T-helper 1 cell (primary cell): ENCODE results near the gene CCDC116.
"Not testable (repeated sequence)": the region's sequence is repeated elsewhere in the genome, so short reads cannot be mapped to it uniquely, and the experiment has no call there.

Experiments used
- DNase-seq, 5 donors: peaks; one replicate each; pipeline ENCODE4 v3.0.0-alpha.2; 2012 to 2020

The CCDC116 gene

DNA sequence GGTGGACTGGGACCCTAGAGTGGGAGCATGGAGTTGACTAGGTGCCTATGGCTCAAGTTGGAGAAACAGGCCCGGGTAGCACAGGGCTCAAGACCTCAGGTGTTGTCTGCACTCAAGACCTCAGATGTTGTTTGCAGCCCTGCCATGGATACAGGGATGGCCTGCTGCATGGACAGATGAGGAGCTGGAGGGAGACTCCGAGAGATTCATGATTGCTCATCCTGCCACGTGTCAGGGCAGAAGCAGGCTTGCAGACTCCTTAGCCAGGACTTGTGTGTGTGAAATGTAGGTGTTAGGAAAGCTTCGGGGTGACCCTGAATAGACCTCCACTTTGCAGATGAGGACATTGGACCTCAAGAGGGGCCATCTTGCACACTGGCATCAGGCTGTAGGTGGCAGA is 921 bp downstream of the CCDC116 start:
- no peak for DNase-seq

DNA sequence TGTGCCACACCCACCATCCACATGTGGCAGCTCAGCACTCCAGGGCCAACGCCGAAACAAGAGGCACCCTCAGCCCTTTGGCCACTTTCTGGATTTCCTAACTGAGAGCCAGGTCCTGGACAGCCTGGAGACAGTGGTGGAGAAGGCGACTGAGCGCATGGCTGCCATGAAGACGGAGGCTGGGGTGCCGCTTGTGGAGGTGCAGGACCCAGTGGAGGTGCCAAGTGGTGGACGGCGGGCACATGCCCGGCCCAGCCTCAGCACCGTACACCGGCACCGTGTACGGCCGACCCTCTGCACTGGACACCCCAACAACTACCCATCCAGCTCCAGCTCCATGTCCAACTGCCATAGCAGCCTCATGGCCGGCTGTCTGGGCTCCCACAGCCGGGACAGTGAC is 1.5 kb downstream of the CCDC116 start:
- no peak for DNase-seq

DNA sequence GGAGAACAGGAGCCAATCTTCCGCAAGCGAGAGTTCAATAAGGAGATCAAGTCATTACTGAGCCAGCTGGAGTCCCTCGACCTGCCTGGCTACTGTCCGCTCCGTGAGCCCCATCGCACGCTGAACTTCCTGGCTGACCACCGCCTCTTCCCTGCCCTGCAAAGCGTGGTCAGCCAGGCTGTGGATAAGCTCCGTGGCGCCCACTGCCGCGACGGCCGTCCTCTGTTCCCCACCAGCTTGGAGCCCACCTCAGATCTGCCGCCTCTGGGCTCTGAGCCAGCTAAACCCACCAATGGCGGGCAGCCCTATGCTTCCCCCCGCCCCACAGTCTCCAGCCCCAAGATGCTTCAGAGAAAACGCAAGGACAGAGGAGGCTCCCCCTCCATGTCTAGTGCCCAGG is 2.3 kb downstream of the CCDC116 start:
- no peak for DNase-seq

DNA sequence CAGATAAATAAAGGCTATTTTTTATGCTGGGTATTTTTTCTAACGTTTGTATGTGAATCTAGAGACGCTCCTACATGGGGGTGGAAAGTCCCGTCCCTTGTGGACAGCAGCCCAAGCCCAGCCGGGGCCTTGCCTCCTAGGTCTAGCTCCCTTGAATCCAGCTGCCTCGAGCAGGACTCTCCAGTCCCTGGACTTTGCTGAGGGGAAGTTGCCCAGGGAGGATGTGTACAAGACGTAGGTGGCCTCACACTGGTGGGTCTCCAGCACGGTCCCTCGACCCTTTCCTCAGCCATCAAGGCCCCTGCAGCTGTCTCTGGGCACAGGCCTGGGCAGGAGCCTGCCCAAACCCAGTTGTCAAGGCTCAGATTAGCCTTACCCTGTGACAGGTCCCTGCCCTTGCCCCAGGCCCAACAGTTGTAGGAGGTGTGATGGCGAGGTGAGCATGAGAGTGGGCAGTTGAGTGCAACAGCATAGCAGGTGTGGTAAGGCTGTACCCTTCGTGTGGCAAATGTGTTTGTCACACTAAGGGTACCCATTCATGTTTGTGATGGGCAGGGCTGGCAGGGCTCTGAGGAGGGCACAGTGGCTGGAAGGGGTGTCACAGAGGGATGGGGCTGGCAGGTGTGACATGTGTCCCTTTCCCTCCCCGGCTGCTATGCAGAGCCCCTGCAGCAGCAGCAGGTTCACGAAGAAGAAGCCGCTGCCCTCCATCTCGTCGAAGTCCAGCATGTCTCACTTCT is 3.4 kb downstream of the CCDC116 start:
- DNase-seq: no peak

DNA sequence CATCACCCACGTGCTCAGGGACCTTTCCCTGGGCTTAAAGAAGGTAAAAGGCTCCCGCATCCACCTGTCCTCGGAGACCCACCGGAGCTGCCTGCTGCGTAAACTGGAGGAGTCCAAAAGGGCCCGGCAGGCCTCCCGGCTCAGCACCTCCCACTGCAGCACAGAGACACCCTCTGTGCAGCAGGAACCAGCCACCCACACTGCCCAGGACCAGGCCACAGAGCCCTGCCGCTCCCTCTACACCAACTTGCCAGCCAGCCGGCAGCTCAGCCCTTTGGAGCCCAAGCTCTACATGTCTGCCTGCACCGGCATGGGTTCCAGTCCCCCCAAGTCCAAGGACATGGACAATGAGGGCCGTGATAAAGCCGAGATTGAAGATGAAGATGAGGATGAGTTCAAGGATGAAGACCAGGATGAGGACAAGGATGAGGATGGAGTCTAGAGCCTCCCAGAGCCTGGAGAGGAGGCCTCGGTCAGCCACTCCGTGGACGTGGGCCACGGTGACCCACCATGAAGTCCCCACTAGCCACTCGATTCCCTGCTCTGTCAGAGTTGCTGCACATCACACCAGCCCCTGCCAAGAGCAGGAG is 4.2 kb downstream of the CCDC116 start:
- no peak for DNase-seq

DNA sequence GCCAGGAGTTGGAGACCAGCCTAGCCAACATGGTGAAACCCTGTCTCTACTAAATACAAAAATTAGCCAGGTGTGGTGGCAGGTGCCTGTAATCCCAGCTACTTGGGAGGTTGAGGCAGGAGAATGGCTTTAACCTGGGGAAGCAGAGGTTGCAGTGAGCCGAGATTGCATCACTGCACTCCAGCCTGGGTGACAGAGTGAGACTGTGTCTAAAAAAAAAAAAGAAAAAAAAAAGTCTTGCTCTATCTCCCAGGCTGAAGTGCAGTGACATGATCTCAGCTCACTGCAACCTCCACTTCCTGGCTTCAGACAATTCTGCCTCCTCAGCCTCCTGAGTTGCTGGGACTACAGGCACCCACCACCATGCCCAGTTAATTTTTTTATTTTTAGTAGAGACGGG is 4.9 kb downstream of the CCDC116 start:
- not testable (repeated sequence) for DNase-seq

DNA sequence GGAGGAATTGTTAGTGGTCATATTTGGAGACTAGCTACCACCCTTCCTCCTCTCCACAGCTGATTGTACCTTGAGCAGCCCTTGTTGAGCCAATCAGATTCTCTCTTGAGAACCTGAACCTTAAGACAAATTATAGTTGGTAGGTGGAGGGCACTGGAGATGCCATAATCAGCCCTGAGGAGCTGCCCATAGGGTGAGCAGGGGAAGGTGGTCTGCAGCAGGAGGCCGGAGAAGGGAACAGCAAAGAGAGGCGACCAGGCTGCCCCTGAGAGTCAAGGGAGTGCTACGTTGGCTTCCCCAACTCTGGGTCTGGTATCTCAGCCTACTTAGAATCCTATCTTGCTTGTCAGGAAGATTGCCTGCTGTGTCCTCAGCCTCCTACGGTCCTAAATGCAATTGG is 6.8 kb downstream of the CCDC116 start:
- no peak for DNase-seq

DNA sequence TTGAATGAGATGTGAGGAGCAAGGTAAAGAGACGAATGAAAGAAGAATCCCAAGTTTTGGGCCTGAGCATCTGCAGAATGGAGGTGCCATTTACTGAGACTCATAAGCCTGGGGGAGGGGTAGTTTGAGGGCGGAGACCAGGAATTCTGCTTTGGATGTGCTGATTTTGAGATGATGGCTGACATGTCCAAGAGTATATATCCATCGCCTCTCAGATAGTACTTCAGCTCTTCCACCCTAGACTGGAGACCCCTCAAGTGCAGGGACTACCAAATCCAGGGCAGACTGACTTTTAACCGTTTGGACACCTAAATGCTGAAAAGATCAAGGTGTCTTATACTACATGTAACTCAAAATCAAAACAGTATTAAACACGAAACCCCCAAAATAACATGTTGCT is 8.2 kb downstream of the CCDC116 start:
- DNase-seq: no peak

DNA sequence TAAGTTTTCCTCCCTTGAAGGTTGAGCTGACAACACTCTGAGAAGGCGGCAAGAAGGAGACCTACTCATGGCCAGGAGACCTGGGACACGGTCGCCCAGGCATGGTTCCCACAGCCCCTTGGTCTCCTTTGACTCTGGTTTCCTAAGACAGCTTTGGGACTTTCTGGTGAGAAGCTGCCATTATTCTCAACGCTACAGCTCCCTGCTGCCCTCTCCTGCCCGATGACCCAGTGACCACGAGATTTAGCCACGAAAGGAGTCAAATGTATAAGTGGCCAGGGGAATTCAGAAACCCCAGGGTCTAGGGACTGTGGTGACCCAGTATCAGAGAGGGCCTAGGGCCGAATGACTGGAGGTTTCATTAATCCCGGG is 8.8 kb downstream of the CCDC116 start:
- no peak for DNase-seq

DNA sequence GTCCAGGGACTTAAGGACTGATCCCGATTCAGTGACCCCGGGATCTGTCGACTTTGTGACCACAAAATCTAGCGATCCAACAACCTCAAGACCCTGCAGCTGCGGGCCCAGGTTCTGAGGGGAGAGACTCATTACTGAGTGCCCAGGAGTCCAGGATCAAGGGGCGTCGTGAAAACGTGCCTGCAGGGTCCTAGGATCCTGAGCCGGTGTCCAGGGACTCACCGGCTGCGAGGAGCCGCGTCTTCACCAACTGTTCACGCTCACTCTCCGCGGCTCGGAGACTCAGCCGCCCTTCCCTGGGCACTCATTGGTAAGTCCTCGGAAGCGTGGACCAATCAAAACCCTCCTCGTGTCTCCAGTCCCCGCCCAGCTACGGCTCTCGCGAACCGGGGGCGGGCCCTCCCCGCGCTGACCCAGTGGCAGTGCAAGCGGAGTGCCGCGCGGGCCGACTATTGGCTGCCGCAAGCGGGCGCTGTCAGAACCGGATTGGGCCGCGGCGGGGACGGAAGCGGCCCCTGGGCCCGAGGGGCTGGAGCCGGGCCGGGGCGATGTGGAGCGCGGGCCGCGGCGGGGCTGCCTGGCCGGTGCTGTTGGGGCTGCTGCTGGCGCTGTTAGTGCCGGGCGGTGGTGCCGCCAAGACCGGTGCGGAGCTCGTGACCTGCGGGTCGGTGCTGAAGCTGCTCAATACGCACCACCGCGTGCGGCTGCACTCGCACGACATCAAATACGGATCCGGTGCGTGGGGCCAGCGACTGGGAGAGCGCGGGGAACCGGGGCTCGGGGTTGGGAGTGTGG is 9.4 kb downstream of the CCDC116 start, which contains the start of gene SDF2L1:
Gene SDF2L1, plus strand, starts transcription at position 514 of the 795 bp plus-strand sequence. Its CDS starts 35 bp downstream, at position 549.
- peak; percentile 96 to 98 (median 97) for DNase-seq

DNA sequence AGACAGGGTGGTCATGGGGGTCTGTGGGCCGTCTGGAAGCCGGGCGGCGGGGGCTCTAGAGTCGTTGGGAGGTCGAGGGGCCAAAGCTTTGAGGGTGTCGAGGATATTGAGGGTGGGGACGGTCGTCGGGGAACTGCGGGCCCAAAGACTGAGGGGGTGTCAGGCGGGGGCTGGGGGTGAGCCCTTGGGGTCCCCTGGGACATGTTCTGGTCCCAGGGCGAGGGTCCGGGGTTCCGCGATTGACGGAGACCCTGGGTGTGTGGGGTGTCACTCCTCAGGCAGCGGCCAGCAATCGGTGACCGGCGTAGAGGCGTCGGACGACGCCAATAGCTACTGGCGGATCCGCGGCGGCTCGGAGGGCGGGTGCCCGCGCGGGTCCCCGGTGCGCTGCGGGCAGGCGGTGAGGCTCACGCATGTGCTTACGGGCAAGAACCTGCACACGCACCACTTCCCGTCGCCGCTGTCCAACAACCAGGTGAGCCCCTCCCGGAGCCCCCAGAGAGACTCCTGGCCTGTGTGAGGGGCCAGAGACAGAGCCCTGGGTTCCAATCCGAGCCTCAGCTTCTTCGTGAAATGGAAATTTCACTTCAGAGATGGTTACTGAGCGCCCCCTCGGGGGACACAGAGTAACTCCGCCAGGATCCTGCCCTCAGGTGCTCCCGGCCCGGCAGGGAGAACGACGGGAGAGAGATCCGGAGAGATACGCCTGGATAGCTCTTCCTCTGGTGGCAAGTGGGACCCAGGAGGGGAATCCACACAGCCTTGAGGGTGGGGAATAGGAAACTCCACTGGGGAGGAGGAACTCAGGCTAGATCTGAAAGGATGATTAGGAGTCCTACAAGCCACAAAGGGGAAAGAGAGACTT is 10.3 kb downstream of the CCDC116 start:
- peak in 4 of 5 donors; percentile 30 to 60 (median 48) for DNase-seq

DNA sequence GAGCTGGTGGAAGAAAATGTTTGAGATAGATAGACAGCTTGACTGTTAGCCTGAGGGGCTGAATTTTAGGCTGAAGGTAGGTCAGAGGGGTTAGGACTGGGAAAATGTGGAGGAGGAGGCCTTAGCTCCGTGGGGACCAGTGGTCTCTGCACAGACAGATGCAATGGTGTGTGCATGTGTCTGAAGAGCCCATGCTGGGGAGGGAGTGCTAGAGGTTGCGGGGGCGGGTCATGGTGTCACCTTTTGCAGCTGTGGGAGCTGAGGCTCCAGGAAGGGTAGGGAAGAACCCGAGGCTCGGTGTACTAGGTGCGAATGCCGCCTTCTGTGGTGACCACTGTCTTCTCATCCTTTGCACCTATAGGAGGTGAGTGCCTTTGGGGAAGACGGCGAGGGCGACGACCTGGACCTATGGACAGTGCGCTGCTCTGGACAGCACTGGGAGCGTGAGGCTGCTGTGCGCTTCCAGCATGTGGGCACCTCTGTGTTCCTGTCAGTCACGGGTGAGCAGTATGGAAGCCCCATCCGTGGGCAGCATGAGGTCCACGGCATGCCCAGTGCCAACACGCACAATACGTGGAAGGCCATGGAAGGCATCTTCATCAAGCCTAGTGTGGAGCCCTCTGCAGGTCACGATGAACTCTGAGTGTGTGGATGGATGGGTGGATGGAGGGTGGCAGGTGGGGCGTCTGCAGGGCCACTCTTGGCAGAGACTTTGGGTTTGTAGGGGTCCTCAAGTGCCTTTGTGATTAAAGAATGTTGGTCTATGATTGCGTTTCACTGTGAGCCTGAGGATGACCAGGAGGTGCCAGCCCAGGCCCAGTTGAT is 11.2 kb downstream of the CCDC116 start:
- no peak for DNase-seq

DNA sequence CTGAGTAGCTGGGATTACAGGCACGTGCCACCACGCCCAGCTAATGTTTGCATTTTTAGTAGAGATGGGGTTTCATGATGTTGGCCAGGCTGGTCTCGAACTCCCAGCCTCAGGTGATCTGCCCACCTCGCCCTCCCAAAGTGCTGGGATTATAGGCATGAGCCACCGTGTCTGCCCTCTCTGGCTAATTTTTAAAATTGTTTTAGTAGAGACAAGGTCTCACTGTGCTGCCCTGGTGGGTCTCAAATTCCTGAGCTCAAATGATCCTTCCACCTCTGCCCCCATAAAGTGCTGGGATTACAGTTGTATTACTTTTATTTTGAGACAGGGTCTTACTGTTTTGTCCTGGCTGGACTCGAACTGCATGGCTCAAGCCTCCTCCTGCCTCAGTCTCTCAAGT is 13.0 kb downstream of the CCDC116 start:
- DNase-seq: not testable (repeated sequence)

DNA sequence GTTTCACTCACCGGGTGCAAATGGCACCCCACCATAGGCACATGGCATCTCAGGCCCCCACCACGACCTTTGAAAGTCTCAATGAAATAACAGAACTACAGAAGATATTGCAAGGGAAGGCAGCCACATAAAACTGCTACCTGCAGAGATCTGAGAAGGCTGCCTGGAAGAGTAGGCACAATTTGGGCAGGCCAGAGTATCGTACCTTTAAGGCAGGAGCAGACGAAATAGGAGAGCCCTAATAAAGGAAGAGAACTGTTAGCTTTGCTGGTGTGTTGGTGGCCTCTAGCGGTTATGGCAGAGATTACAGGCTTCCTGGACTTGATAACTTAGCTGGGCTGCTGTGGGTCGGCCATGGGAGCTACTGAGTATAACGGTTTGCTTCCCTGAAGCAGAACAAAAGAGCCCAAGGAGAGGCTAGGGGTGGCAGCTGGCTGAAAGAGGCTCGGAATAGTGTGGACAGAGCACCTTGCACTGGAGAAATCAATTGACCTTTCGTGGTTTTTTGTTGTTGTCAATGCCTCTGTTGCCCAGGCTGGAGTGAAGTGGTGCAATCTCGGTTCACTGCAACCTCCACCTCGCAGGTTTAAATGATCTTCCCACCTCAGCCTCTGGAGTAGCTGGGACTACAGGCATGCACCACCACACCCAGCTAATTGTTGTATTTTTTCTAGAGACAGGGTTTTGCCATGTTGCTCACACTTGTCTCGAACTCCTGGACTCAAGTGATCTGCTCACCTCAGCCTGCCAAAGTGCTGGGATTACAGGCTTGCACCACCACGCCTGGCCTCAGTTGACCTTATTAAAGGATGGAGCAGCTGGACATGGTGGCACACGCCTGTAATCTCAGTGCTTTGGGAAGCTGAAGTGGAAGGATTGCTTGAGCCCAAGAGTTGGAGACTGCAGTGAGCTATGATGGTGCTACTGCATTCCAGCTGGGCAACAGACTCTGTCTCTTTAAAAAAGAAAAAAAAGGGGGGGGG is 14.3 kb downstream of the CCDC116 start:
- DNase-seq: peak; percentile 48 to 77 (median 69)

DNA sequence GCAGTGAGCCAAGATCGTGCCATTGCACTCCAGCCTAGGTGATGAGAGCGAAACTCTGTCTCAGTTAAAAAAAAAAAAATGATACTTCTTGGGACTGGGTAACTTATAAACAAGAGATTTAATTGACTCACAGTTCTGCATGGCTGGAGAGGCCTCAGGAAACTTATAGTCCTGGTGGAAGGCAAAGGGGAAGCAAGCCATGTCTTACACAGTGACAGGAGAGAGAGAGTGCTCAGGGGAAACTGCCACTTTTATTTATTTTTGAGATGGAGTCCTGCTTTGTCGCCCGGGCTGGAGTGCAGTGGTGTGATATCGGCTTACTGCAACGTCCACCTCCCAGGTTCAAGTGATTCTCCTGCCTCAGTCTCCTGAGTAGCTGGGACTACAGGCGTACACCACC is 17.7 kb downstream of the CCDC116 start:
- DNase-seq: no peak

DNA sequence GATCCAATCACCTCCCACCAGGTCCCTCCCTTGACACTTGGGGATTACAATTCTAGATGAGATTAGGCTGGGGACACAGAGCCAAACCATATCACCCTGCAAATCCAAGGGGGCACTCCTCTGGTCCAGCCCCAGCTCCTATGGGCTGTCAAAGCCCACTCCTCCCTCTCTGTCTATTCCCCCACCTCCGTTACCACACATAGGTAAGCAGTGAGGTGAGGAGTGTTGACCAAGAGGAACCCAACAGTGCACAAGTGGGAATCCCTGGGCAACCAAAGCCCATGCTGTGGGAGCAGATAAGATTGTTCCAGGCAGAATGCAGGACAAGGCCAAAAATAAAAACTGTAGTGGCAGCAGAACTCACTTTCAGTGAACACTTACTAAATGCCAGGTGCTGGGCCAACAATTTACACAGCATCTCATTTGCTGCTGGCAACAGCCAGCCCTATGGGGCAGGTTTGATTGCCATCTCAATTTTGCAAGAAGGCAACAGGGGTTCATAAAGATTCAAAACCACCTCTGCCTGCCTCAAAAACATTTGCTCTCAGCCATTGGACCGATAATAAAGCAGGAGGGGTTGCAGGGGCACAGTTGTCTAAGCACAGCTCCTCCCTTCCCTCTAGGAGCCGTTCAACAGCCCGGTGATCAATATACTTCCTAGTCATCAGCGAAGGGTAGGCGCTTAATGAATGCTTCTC is 18.4 kb downstream of the CCDC116 start:
- no peak for DNase-seq

DNA sequence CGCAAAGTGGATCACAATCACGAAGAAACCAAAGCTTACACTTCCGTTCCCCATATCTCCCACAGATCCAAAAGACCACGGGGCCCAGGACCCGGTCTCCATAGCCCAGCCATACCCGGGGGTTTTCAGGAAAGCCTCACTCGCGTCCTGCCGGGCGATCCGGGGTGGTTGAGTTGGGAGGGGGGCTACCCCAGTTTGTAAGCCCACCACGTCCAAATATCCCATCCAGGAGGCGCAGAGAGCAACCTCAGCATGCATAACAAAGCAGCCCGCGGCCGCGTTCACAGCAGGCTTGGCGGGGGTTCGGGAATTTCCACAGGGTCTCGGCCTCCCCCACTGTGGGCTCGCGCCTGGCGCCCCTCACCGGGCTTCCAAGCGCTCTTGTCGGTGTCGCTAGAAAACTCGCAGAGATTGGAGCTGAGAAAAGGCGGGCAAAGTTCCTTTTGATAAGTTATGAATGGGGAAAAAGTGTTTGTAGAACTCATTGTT is 19.0 kb downstream of the CCDC116 start:
- no peak for DNase-seq

DNA sequence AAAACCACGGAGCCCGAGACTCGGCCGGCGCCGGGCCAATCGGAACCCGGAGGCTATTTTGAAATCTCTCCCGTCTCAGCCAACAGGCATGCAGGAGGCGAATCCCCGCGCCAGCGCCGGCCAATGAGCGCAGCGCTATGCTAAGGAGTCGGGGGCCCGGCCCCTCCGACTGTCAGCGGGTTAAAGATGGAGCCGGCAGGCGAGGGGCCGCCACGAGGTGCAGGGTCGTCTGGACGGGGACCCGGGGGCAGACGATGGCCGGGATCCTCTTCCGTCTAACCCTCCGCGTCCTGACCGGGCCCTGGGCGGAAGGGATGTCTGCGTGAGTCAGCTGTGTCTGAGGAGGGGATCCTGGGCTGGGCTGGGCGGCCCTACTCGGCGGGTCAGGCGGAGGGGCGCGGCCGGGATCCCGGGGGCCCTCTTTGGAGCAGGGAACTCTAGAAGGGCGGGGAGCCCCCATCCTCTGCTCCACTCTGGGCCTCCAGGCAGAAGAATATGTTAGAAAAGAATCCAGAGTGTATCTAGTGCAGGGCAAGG is 19.5 kb downstream of the CCDC116 start:
- DNase-seq: peak; percentile 61 to 86 (median 76)
